SK-N-MC (cell line): Measurements from ENCODE around the gene PRPF8.

ENCODE experiments used
- EZH2 ChIP-seq: fragments of 200-600 bp; sonication (generic); IDR thresholded peaks from one replicate; pipeline ENCODE4 v1.6.1; 2017; ENCODE audit warnings: antibody characterized with exemption
- POLR2AphosphoS5 ChIP-seq: IDR thresholded peaks from 2 replicates; pipeline ENCODE4 v1.6.1; 2012; ENCODE audit warnings: mild to moderate bottlenecking, low read depth, low read length, borderline replicate concordance

DNA sequence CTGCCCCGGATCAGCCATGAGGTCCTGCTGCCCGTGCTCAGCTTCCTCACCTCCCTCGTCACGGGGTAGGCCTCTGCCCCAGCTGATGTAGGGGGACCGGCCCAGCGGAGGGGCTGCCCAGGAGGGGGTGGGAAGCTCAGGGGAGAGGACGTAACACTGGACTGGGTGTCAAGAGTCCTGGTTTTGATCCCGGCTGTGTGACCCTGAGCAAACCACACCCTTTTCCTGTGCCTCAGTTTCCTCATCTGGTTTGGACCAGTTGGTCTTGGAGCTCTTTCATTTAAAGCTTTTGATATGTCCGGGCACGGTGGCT, 46.5 kb upstream of the PRPF8 start:
- TF ChIP-seq POLR2AphosphoS5 (no peak), EZH2 (no peak)
